HEK293 (cell line): ENCODE data around the gene OR2V1.

Experiments used
- BCL6B ChIP-seq: fragments of 450-650 bp; formaldehyde crosslinking; IDR thresholded peaks from 2 replicates; pipeline ENCODE4 v1.5.1; 2017; ENCODE audit warnings: missing biosample characterization, missing genetic modification characterization
- IKZF3 ChIP-seq: fragments of 450-650 bp; IDR thresholded peaks from 2 replicates; pipeline ENCODE4 v1.5.0; 2018; ENCODE audit warnings: missing biosample characterization, mild to moderate bottlenecking, missing genetic modification characterization, moderate library complexity
- KLF16 ChIP-seq: fragments of 450-650 bp; formaldehyde crosslinking; IDR thresholded peaks from 2 replicates; pipeline ENCODE4 v1.5.1; 2017; ENCODE audit warnings: missing biosample characterization, missing genetic modification characterization
- KLF17 ChIP-seq: fragments of 450-650 bp; formaldehyde crosslinking; IDR thresholded peaks from 2 replicates; pipeline ENCODE4 v1.5.1; 2016; ENCODE audit warnings: missing biosample characterization, missing genetic modification characterization
- KLF8 ChIP-seq: fragments of 450-650 bp; formaldehyde crosslinking; IDR thresholded peaks from 2 replicates; pipeline ENCODE4 v1.5.1; 2016; ENCODE audit warnings: missing biosample characterization, missing genetic modification characterization
- MYNN ChIP-seq: fragments of 450-650 bp; formaldehyde crosslinking; IDR thresholded peaks from 2 replicates; pipeline ENCODE4 v1.5.1; 2016; ENCODE audit warnings: missing biosample characterization, missing genetic modification characterization, borderline replicate concordance
- MZF1 ChIP-seq: fragments of 450-650 bp; formaldehyde crosslinking; IDR thresholded peaks from 2 replicates; pipeline ENCODE4 v1.5.1; 2017; ENCODE audit warnings: missing biosample characterization, missing genetic modification characterization, borderline replicate concordance
- OVOL3 ChIP-seq: fragments of 450-650 bp; formaldehyde crosslinking; IDR thresholded peaks from 2 replicates; pipeline ENCODE4 v1.5.1; 2016; ENCODE audit warnings: missing biosample characterization, missing genetic modification characterization
- PRDM1 ChIP-seq: fragments of 450-650 bp; formaldehyde crosslinking; IDR thresholded peaks from 2 replicates; pipeline ENCODE4; 2016; ENCODE audit warnings: missing biosample characterization, missing genetic modification characterization
- REPIN1 ChIP-seq: fragments of 450-650 bp; formaldehyde crosslinking; IDR thresholded peaks from 2 replicates; pipeline ENCODE4 v1.5.1; 2017; ENCODE audit warnings: missing biosample characterization, missing genetic modification characterization, low read depth
- YY2 ChIP-seq: fragments of 450-650 bp; formaldehyde crosslinking; IDR thresholded peaks from 2 replicates; pipeline ENCODE4 v1.5.1; 2016; ENCODE audit warnings: missing biosample characterization, missing genetic modification characterization
- ZNF10 ChIP-seq: fragments of 450-650 bp; formaldehyde crosslinking; IDR thresholded peaks from 2 replicates; pipeline ENCODE4 v1.5.1; 2017; ENCODE audit warnings: missing biosample characterization, missing genetic modification characterization
- ZNF132 ChIP-seq: fragments of 450-650 bp; formaldehyde crosslinking; IDR thresholded peaks from 2 replicates; pipeline ENCODE4 v1.5.1; 2017; ENCODE audit warnings: missing biosample characterization, missing genetic modification characterization, borderline replicate concordance
- ZNF184 ChIP-seq: fragments of 450-650 bp; IDR thresholded peaks from 2 replicates; pipeline ENCODE4 v1.5.1; 2018; ENCODE audit warnings: missing biosample characterization, mild to moderate bottlenecking, missing genetic modification characterization
- ZNF211 ChIP-seq: fragments of 450-650 bp; formaldehyde crosslinking; IDR thresholded peaks from 2 replicates; pipeline ENCODE4 v1.5.1; 2016; ENCODE audit warnings: low read depth, missing biosample characterization, missing genetic modification characterization
- ZNF24 ChIP-seq: fragments of 450-650 bp; formaldehyde crosslinking; IDR thresholded peaks from 2 replicates; pipeline ENCODE4 v1.5.1; 2016; ENCODE audit warnings: missing biosample characterization, missing genetic modification characterization
- ZNF404 ChIP-seq: fragments of 450-650 bp; formaldehyde crosslinking; IDR thresholded peaks from 2 replicates; pipeline ENCODE4 v1.5.1; 2017; ENCODE audit warnings: missing biosample characterization, missing genetic modification characterization
- ZNF518A ChIP-seq: fragments of 450-650 bp; formaldehyde crosslinking; conservative IDR thresholded peaks from 2 replicates; pipeline ENCODE4 v1.5.1; 2016; ENCODE audit warnings: low read depth, missing biosample characterization, missing genetic modification characterization
- ZNF571 ChIP-seq: fragments of 450-650 bp; formaldehyde crosslinking; IDR thresholded peaks from 2 replicates; pipeline ENCODE4 v1.5.0; 2017; ENCODE audit warnings: missing biosample characterization, missing genetic modification characterization
- ZNF704 ChIP-seq: fragments of 450-650 bp; formaldehyde crosslinking; IDR thresholded peaks from 2 replicates; pipeline ENCODE4 v1.5.1; 2016; ENCODE audit warnings: missing biosample characterization, missing genetic modification characterization
- ZNF707 ChIP-seq: fragments of 450-650 bp; formaldehyde crosslinking; IDR thresholded peaks from 2 replicates; pipeline ENCODE4 v1.5.1; 2016; ENCODE audit warnings: missing biosample characterization, missing genetic modification characterization
- ZSCAN18 ChIP-seq: fragments of 450-650 bp; formaldehyde crosslinking; IDR thresholded peaks from 2 replicates; pipeline ENCODE4 v1.5.1; 2016; ENCODE audit warnings: missing biosample characterization, missing genetic modification characterization
- ZSCAN30 ChIP-seq: fragments of 450-650 bp; IDR thresholded peaks from 2 replicates; pipeline ENCODE4 v1.5.1; 2018; ENCODE audit warnings: missing biosample characterization, mild to moderate bottlenecking, missing genetic modification characterization, moderate library complexity
- TF ChIP-seq, protein P1 (sequence below): fragments of 450-650 bp; formaldehyde crosslinking; IDR thresholded peaks from 2 replicates; pipeline ENCODE4 v1.5.1; 2017; ENCODE audit warnings: missing biosample characterization, missing genetic modification characterization
- TF ChIP-seq, protein P2 (sequence below): fragments of 450-650 bp; formaldehyde crosslinking; IDR thresholded peaks from 2 replicates; pipeline ENCODE4 v1.5.1; 2016; ENCODE audit warnings: missing biosample characterization, missing genetic modification characterization

OR2V1 gene

DNA sequence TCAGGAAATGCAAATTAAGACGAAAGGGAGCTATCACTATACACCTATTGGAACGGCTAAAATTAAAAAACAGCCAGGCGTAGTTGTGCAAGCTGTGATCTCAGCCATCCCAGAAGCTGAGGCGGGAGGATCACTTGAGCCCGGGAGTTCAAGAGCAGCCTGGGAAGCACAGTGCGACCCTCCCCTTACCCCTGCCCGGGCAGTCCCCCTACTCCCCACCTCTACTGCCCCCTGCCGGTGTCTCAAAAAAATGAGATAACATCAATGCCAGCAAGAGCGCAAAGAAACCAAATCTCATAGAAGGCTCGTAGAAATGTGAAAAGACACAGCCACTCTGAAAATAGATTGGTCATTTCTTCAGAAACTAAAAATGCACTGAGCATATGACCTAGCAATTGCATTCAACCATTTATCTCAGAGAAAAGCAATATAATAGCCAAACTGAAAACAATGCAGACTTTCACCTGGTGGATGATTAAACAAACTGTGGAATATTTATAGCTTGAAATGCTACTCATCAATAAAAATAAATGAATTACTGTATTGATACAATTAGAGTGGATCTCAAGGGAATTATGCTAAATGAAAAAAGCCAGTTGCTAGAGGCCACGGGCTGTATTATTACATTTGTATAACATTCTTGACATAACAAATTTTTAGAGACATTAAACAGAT is 37.0 kb upstream of the OR2V1 start (continued):
- TF ChIP-seq YY2 (no peak), KLF17 (tag by site-specific recombination) (peak; percentile 19; the same call in 1 of the 2 replicates), ZSCAN18 (tag by site-specific recombination) (no peak), ZNF24 (no peak), BCL6B (tag by site-specific recombination) (no peak), IKZF3 (tag by site-specific recombination) (peak; percentile 41; the same call in 1 of the 2 replicates), MZF1 (tag by site-specific recombination) (no peak), PRDM1 (no peak), ZNF211 (no peak), ZSCAN30 (tag by site-specific recombination) (no peak), ZNF571 (no peak), ZNF707 (tag by site-specific recombination) (no peak), KLF16 (tag by site-specific recombination) (no peak), ZNF518A (tag by site-specific recombination) (no peak), ZNF132 (tag by site-specific recombination) (no peak), ZNF184 (tag by site-specific recombination) (no peak), OVOL3 (tag by site-specific recombination) (no peak), MYNN (tag by site-specific recombination) (no peak), ZNF704 (no peak), ZNF10 (tag by site-specific recombination) (no peak), REPIN1 (no peak), KLF8 (tag by site-specific recombination) (no peak), ZNF404 (tag by site-specific recombination) (no peak)
- TF ChIP-seq, protein P1, sequence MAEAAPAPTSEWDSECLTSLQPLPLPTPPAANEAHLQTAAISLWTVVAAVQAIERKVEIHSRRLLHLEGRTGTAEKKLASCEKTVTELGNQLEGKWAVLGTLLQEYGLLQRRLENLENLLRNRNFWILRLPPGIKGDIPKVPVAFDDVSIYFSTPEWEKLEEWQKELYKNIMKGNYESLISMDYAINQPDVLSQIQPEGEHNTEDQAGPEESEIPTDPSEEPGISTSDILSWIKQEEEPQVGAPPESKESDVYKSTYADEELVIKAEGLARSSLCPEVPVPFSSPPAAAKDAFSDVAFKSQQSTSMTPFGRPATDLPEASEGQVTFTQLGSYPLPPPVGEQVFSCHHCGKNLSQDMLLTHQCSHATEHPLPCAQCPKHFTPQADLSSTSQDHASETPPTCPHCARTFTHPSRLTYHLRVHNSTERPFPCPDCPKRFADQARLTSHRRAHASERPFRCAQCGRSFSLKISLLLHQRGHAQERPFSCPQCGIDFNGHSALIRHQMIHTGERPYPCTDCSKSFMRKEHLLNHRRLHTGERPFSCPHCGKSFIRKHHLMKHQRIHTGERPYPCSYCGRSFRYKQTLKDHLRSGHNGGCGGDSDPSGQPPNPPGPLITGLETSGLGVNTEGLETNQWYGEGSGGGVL (tag by site-specific recombination) = no peak
- TF ChIP-seq, protein P2, sequence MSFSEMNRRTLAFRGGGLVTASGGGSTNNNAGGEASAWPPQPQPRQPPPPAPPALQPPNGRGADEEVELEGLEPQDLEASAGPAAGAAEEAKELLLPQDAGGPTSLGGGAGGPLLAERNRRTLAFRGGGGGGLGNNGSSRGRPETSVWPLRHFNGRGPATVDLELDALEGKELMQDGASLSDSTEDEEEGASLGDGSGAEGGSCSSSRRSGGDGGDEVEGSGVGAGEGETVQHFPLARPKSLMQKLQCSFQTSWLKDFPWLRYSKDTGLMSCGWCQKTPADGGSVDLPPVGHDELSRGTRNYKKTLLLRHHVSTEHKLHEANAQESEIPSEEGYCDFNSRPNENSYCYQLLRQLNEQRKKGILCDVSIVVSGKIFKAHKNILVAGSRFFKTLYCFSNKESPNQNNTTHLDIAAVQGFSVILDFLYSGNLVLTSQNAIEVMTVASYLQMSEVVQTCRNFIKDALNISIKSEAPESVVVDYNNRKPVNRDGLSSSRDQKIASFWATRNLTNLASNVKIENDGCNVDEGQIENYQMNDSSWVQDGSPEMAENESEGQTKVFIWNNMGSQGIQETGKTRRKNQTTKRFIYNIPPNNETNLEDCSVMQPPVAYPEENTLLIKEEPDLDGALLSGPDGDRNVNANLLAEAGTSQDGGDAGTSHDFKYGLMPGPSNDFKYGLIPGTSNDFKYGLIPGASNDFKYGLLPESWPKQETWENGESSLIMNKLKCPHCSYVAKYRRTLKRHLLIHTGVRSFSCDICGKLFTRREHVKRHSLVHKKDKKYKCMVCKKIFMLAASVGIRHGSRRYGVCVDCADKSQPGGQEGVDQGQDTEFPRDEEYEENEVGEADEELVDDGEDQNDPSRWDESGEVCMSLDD (tag by site-specific recombination) = peak; percentile 29; the same call in 1 of the 2 replicates
